B cell (primary cell): ENCODE results near the gene CAMTA1. TPM values are rescaled to one million over a fixed set of nuclear protein-coding genes. Genes with fewer than 3 reads are reported as not detected.

Experiments used
- ATAC-seq: fragments of 200-7000 bp; cut with Tn5 transposase; one replicate; pipeline ENCODE4 v1.10.0; 2021; ENCODE audit warnings: low read depth, mild to moderate bottlenecking, moderate number of reproducible peaks, moderate library complexity
- CTCF ChIA-PET: fragments of 350-600 bp; sonication (Branson Sonifier 250); formaldehyde crosslinking; loops from one replicate; lab custom pipeline; 2021; ENCODE audit warnings: antibody characterized with exemption, inconsistent platforms; lab: Charles Lee
- POLR2A ChIA-PET: fragments of 350-600 bp; sonication (Branson Sonifier 250); formaldehyde crosslinking; loops from one replicate; lab custom pipeline; 2021; ENCODE audit warnings: antibody characterized with exemption; lab: Charles Lee
- DNase-seq: peaks from one replicate; pipeline ENCODE4 v3.0.0; 2013
- H2AFZ ChIP-seq: 2 replicates; pipeline ENCODE4 v1.6.1; 2012; ENCODE audit warnings: mild to moderate bottlenecking, low read depth, low read length; ENCODE audit not compliant: insufficient read depth, poor library complexity, severe bottlenecking
- H3K27ac ChIP-seq, 2 donors: 1 replicate in 1 of 2; 2 replicates in 1 of 2; pipeline ENCODE4 v1.5.1; 2012 to 2013; ENCODE audit warnings: low read length in 2 of 2, mild to moderate bottlenecking in 2 of 2, moderate library complexity in 1 of 2
- H3K27me3 ChIP-seq, 4 experiments: fragments of 200-600 bp in 1 of 4; sonication (generic) in 1 of 4; replicated peaks in 1 of 4; 1 replicate in 2 of 4; 2 replicates in 2 of 4; pipeline versions ENCODE4 v1.6.1 to v1.7.0; 2013 to 2016; ENCODE audit warnings: low read length in 3 of 4, mild to moderate bottlenecking in 2 of 4, mixed read lengths in 1 of 4, moderate library complexity in 1 of 4; ENCODE audit not compliant: insufficient read depth in 4 of 4, control insufficient read depth in 3 of 4; ENCODE audit errors: control extremely low read depth in 1 of 4
- H3K36me3 ChIP-seq, 2 experiments: replicated peaks in 1 of 2; 1 replicate in 1 of 2; 2 replicates in 1 of 2; pipeline versions ENCODE4 v1.6.1 to v1.7.1; 2013; ENCODE audit warnings: low read length in 1 of 2; ENCODE audit not compliant: insufficient read depth in 2 of 2, control insufficient read depth in 1 of 2; ENCODE audit errors: control extremely low read depth in 1 of 2, extremely low read depth in 1 of 2
- H3K4me1 ChIP-seq, 2 donors: fragments of 200-600 bp in 1 of 2; sonication (generic) in 1 of 2; 1 replicate in 1 of 2; 2 replicates in 1 of 2; pipeline versions ENCODE4 v1.5.1 to v1.6.1; 2013 to 2017; ENCODE audit warnings: low read length in 2 of 2; ENCODE audit not compliant: control insufficient read depth in 2 of 2, insufficient read depth in 2 of 2
- H3K4me2 ChIP-seq: replicated peaks from 2 replicates; pipeline ENCODE3; 2012; ENCODE audit warnings: mild to moderate bottlenecking, low read depth, low read length; ENCODE audit not compliant: poor library complexity, severe bottlenecking
- H3K4me3 ChIP-seq, 5 experiments: fragments of 200-600 bp in 1 of 5; sonication (generic) in 1 of 5; 1 replicate in 3 of 5; 2 replicates in 2 of 5; pipeline versions ENCODE4 v1.5.1 to v1.7.0; 2011 to 2016; ENCODE audit warnings: low read length in 4 of 5, mild to moderate bottlenecking in 4 of 5, low read depth in 2 of 5, control low read depth in 1 of 5, moderate library complexity in 1 of 5; ENCODE audit not compliant: insufficient read depth in 1 of 5; ENCODE audit errors: control extremely low read depth in 1 of 5, extremely low read depth in 1 of 5
- H3K79me2 ChIP-seq: fragments of 200-600 bp; sonication (generic); one replicate; pipeline ENCODE4 v1.6.0; 2016; ENCODE audit warnings: low read length; ENCODE audit not compliant: control insufficient read depth, insufficient read depth
- H3K9ac ChIP-seq: fragments of 200-600 bp; sonication (generic); 2 replicates; pipeline ENCODE4 v1.6.1; 2017; ENCODE audit warnings: mild to moderate bottlenecking, low read length, moderate library complexity
- H3K9me3 ChIP-seq, 3 donors: one replicate each; pipeline versions ENCODE4 v1.6.1 to v1.7.1; 2013; ENCODE audit warnings: low read length in 2 of 3; ENCODE audit not compliant: control insufficient read depth in 2 of 3, insufficient read depth in 1 of 3; ENCODE audit errors: control extremely low read depth in 1 of 3
- H4K20me1 ChIP-seq: 2 replicates; pipeline ENCODE4 v1.6.0; 2012; ENCODE audit warnings: mild to moderate bottlenecking, low read length; ENCODE audit not compliant: insufficient read depth, control insufficient read depth, poor library complexity, severe bottlenecking
- H3K27ac Mint-ChIP-seq: one replicate; pipeline ENCODE4 v1.8.0; 2021; ENCODE audit warnings: mixed read lengths
- H3K27me3 Mint-ChIP-seq: one replicate; pipeline ENCODE4 v1.8.0; 2021; ENCODE audit warnings: mixed read lengths
- H3K4me1 Mint-ChIP-seq: one replicate; pipeline ENCODE4 v1.8.0; 2021; ENCODE audit warnings: mixed read lengths
- H3K4me3 Mint-ChIP-seq: one replicate; pipeline ENCODE4 v1.8.0; 2021; ENCODE audit warnings: mixed read lengths
- H3K9me3 Mint-ChIP-seq: one replicate; pipeline ENCODE4 v1.8.0; 2022; ENCODE audit warnings: mixed read lengths; ENCODE audit not compliant: insufficient read depth
- CTCF ChIP-seq: fragments of 200-600 bp; IDR thresholded peaks from one replicate; pipeline ENCODE4 v1.8.0; 2022; ENCODE audit warnings: antibody characterized with exemption, mild to moderate bottlenecking
- EZH2 ChIP-seq: IDR thresholded peaks from 2 replicates; pipeline ENCODE4 v1.6.1; 2012; ENCODE audit warnings: borderline replicate concordance, low read depth, mild to moderate bottlenecking, moderate library complexity, low read length; ENCODE audit not compliant: insufficient read depth, poor library complexity, severe bottlenecking
- WGBS: methylation state at CpG from one replicate; pipeline ENCODE4 v1.1.5; 2013; ENCODE audit warnings: missing lambda C conversion rate; ENCODE audit not compliant: insufficient coverage; 5-methylcytosine and 5-hydroxymethylcytosine counted together
- intact Hi-C: fragments of 100-400 bp; cut with micrococcal nuclease; formaldehyde crosslinking; loops from one replicate; pipeline ENCODE4 v1.10.0; 2022
- polyA plus RNA-seq: library from polyadenylated mRNA; depleted of rRNA; stranded (reverse); fragments of >200 nt; gene quantifications from 2 replicates; pipeline ENCODE4 v1.2.3, GENCODE V29; 2012
- total RNA-seq, 2 donors: library from RNA; stranded (reverse); fragments of 120-200 nt in 1 of 2; gene quantifications; 1 replicate in 1 of 2; 2 replicates in 1 of 2; pipeline versions ENCODE4 v1.2.3 to v1.2.4, GENCODE V29; 2013 to 2022

Gene CAMTA1
- total and polyA plus RNA-seq, 2 donors (not counting 1 experiment from before 2014, with no cell fraction given) = 42.2 to 45.7 TPM

GRCh38 chr1:7422081-7422480 lies 636.8 kb downstream of the CAMTA1 start:
- intact Hi-C loops = no loop called here
- Histone ChIP-seq H3K4me2 (no peak overlapping the region), H4K20me1 (no peaks in the 10 kb centered on the region), H3K4me3 (no peak overlapping the region), H3K27me3 (no peaks in the 10 kb centered on the region), H3K9ac (no peak overlapping the region), H3K9me3 (peaks cover 0 to 24% (median 0%) of the 10 kb centered on the region in 3 donors), H3K36me3 (no peaks in the 10 kb centered on the region), H3K4me1 (no peaks in the 10 kb centered on the region), H3K79me2 (no peaks in the 10 kb centered on the region), H3K27ac (no peak overlapping the region), H2AFZ (no peak overlapping the region)
- CTCF ChIA-PET = no interaction called here
- TF ChIP-seq CTCF (no peak), EZH2 (no peak)
- WGBS = 91% methylated on average over 6 of the region's 6 CpGs
- H3K27me3 Mint-ChIP-seq = peaks cover 6% of the 10 kb centered on the region
- H3K9me3 Mint-ChIP-seq = peaks cover 5% of the 10 kb centered on the region
- no peaks in the 10 kb centered on the region for H3K4me1 Mint-ChIP-seq
- DNase-seq (no peak), ATAC-seq (no peak)
- no peak overlapping the region for H3K4me3 Mint-ChIP-seq
- POLR2A ChIA-PET = no interaction called here
- H3K27ac Mint-ChIP-seq = no peak overlapping the region

- no peak overlapping the region for H3K4me3 ChIP-seq
- ChIA-PET CTCF (no interaction called here), POLR2A (no interaction called here)
Measured at GRCh38 chr1:7422561-7422960, 637.3 kb downstream of the CAMTA1 start.

More at GRCh38 chr1:7422561-7422960, 637.3 kb downstream of the CAMTA1 start:
- H3K27ac ChIP-seq = no peak overlapping the region
- intact Hi-C loops = no loop called here
- Mint-ChIP-seq H3K4me3 (no peak overlapping the region), H3K4me1 (no peaks in the 10 kb centered on the region), H3K27ac (no peak overlapping the region), H3K9me3 (peaks cover 5% of the 10 kb centered on the region), H3K27me3 (peaks cover 6% of the 10 kb centered on the region)
- H2AFZ ChIP-seq = no peak overlapping the region
- no peaks in the 10 kb centered on the region for H3K79me2 ChIP-seq
- no peaks in the 10 kb centered on the region for H3K4me1 ChIP-seq
- no peak overlapping the region for H3K4me2 ChIP-seq
- no peaks in the 10 kb centered on the region for H3K27me3 ChIP-seq
- H3K36me3 ChIP-seq = no peaks in the 10 kb centered on the region
- WGBS = 95% methylated on average over 3 of the region's 3 CpGs
- ATAC-seq (no peak), DNase-seq (no peak)
- no peaks in the 10 kb centered on the region for H4K20me1 ChIP-seq
- no peak overlapping the region for H3K9ac ChIP-seq
- no peak for TF ChIP-seq CTCF
- no peak for TF ChIP-seq EZH2
- peaks cover 0 to 22% (median 0%) of the 10 kb centered on the region in 3 donors for H3K9me3 ChIP-seq
